B cell (primary cell): Measurements from ENCODE around the gene KRCC1. TPM values are rescaled to one million over a fixed set of nuclear protein-coding genes. Genes with fewer than 3 reads are reported as not detected.

Experiments
- ATAC-seq: fragments of 200-7000 bp; cut with Tn5 transposase; one replicate; pipeline ENCODE4 v1.10.0; 2021; ENCODE audit warnings: low read depth, mild to moderate bottlenecking, moderate number of reproducible peaks, moderate library complexity
- CTCF ChIA-PET: fragments of 350-600 bp; sonication (Branson Sonifier 250); formaldehyde crosslinking; loops from one replicate; lab custom pipeline; 2021; ENCODE audit warnings: antibody characterized with exemption, inconsistent platforms; lab: Charles Lee
- POLR2A ChIA-PET: fragments of 350-600 bp; sonication (Branson Sonifier 250); formaldehyde crosslinking; loops from one replicate; lab custom pipeline; 2021; ENCODE audit warnings: antibody characterized with exemption; lab: Charles Lee
- DNase-seq: peaks from one replicate; pipeline ENCODE4 v3.0.0; 2013
- H2AFZ ChIP-seq: 2 replicates; pipeline ENCODE4 v1.6.1; 2012; ENCODE audit warnings: mild to moderate bottlenecking, low read depth, low read length; ENCODE audit not compliant: insufficient read depth, poor library complexity, severe bottlenecking
- H3K27ac ChIP-seq, 2 donors: 1 replicate in 1 of 2; 2 replicates in 1 of 2; pipeline ENCODE4 v1.5.1; 2012 to 2013; ENCODE audit warnings: low read length in 2 of 2, mild to moderate bottlenecking in 2 of 2, moderate library complexity in 1 of 2
- H3K27me3 ChIP-seq, 4 experiments: fragments of 200-600 bp in 1 of 4; sonication (generic) in 1 of 4; replicated peaks in 1 of 4; 1 replicate in 2 of 4; 2 replicates in 2 of 4; pipeline versions ENCODE4 v1.6.1 to v1.7.0; 2013 to 2016; ENCODE audit warnings: low read length in 3 of 4, mild to moderate bottlenecking in 2 of 4, mixed read lengths in 1 of 4, moderate library complexity in 1 of 4; ENCODE audit not compliant: insufficient read depth in 4 of 4, control insufficient read depth in 3 of 4; ENCODE audit errors: control extremely low read depth in 1 of 4
- H3K36me3 ChIP-seq, 2 experiments: replicated peaks in 1 of 2; 1 replicate in 1 of 2; 2 replicates in 1 of 2; pipeline versions ENCODE4 v1.6.1 to v1.7.1; 2013; ENCODE audit warnings: low read length in 1 of 2; ENCODE audit not compliant: insufficient read depth in 2 of 2, control insufficient read depth in 1 of 2; ENCODE audit errors: control extremely low read depth in 1 of 2, extremely low read depth in 1 of 2
- H3K4me1 ChIP-seq, 2 donors: fragments of 200-600 bp in 1 of 2; sonication (generic) in 1 of 2; 1 replicate in 1 of 2; 2 replicates in 1 of 2; pipeline versions ENCODE4 v1.5.1 to v1.6.1; 2013 to 2017; ENCODE audit warnings: low read length in 2 of 2; ENCODE audit not compliant: control insufficient read depth in 2 of 2, insufficient read depth in 2 of 2
- H3K4me2 ChIP-seq: replicated peaks from 2 replicates; pipeline ENCODE3; 2012; ENCODE audit warnings: mild to moderate bottlenecking, low read depth, low read length; ENCODE audit not compliant: poor library complexity, severe bottlenecking
- H3K4me3 ChIP-seq, 5 experiments: fragments of 200-600 bp in 1 of 5; sonication (generic) in 1 of 5; 1 replicate in 3 of 5; 2 replicates in 2 of 5; pipeline versions ENCODE4 v1.5.1 to v1.7.0; 2011 to 2016; ENCODE audit warnings: low read length in 4 of 5, mild to moderate bottlenecking in 4 of 5, low read depth in 2 of 5, control low read depth in 1 of 5, moderate library complexity in 1 of 5; ENCODE audit not compliant: insufficient read depth in 1 of 5; ENCODE audit errors: control extremely low read depth in 1 of 5, extremely low read depth in 1 of 5
- H3K79me2 ChIP-seq: fragments of 200-600 bp; sonication (generic); one replicate; pipeline ENCODE4 v1.6.0; 2016; ENCODE audit warnings: low read length; ENCODE audit not compliant: control insufficient read depth, insufficient read depth
- H3K9ac ChIP-seq: fragments of 200-600 bp; sonication (generic); 2 replicates; pipeline ENCODE4 v1.6.1; 2017; ENCODE audit warnings: mild to moderate bottlenecking, low read length, moderate library complexity
- H3K9me3 ChIP-seq, 3 donors: one replicate each; pipeline versions ENCODE4 v1.6.1 to v1.7.1; 2013; ENCODE audit warnings: low read length in 2 of 3; ENCODE audit not compliant: control insufficient read depth in 2 of 3, insufficient read depth in 1 of 3; ENCODE audit errors: control extremely low read depth in 1 of 3
- H4K20me1 ChIP-seq: 2 replicates; pipeline ENCODE4 v1.6.0; 2012; ENCODE audit warnings: mild to moderate bottlenecking, low read length; ENCODE audit not compliant: insufficient read depth, control insufficient read depth, poor library complexity, severe bottlenecking
- H3K27ac Mint-ChIP-seq: one replicate; pipeline ENCODE4 v1.8.0; 2021; ENCODE audit warnings: mixed read lengths
- H3K27me3 Mint-ChIP-seq: one replicate; pipeline ENCODE4 v1.8.0; 2021; ENCODE audit warnings: mixed read lengths
- H3K4me1 Mint-ChIP-seq: one replicate; pipeline ENCODE4 v1.8.0; 2021; ENCODE audit warnings: mixed read lengths
- H3K4me3 Mint-ChIP-seq: one replicate; pipeline ENCODE4 v1.8.0; 2021; ENCODE audit warnings: mixed read lengths
- H3K9me3 Mint-ChIP-seq: one replicate; pipeline ENCODE4 v1.8.0; 2022; ENCODE audit warnings: mixed read lengths; ENCODE audit not compliant: insufficient read depth
- EZH2 ChIP-seq: IDR thresholded peaks from 2 replicates; pipeline ENCODE4 v1.6.1; 2012; ENCODE audit warnings: borderline replicate concordance, low read depth, mild to moderate bottlenecking, moderate library complexity, low read length; ENCODE audit not compliant: insufficient read depth, poor library complexity, severe bottlenecking
- WGBS: methylation state at CpG from one replicate; pipeline ENCODE4 v1.1.5; 2013; ENCODE audit warnings: missing lambda C conversion rate; ENCODE audit not compliant: insufficient coverage; 5-methylcytosine and 5-hydroxymethylcytosine counted together
- intact Hi-C: fragments of 100-400 bp; cut with micrococcal nuclease; formaldehyde crosslinking; loops from one replicate; pipeline ENCODE4 v1.10.0; 2022
- polyA plus RNA-seq: library from polyadenylated mRNA; depleted of rRNA; stranded (reverse); fragments of >200 nt; gene quantifications from 2 replicates; pipeline ENCODE4 v1.2.3, GENCODE V29; 2012
- total RNA-seq, 2 donors: library from RNA; stranded (reverse); fragments of 120-200 nt in 1 of 2; gene quantifications; 1 replicate in 1 of 2; 2 replicates in 1 of 2; pipeline versions ENCODE4 v1.2.3 to v1.2.4, GENCODE V29; 2013 to 2022
- TF ChIP-seq, protein P1 (sequence below): fragments of 200-600 bp; IDR thresholded peaks from one replicate; pipeline ENCODE4 v1.8.0; 2022; ENCODE audit warnings: antibody characterized with exemption, mild to moderate bottlenecking

Gene KRCC1
- total and polyA plus RNA-seq, 2 donors (not counting 1 experiment from before 2014, with no cell fraction given): 11.9 to 27.2 TPM

GRCh38 chr2:88097891-88098557, 42.4 kb upstream of the KRCC1 start:
- Mint-ChIP-seq H3K27me3 (peaks cover 19% of the 10 kb centered on the region), H3K4me3 (no peak overlapping the region), H3K27ac (no peak overlapping the region), H3K9me3 (no peaks in the 10 kb centered on the region), H3K4me1 (no peaks in the 10 kb centered on the region)
- Histone ChIP-seq H3K4me3 (no peak overlapping the region), H3K27me3 (no peaks in the 10 kb centered on the region), H3K36me3 (no peaks in the 10 kb centered on the region), H4K20me1 (no peaks in the 10 kb centered on the region), H3K9me3 (no peaks in the 10 kb centered on the region), H3K4me1 (no peaks in the 10 kb centered on the region), H3K27ac (no peak overlapping the region), H3K79me2 (no peaks in the 10 kb centered on the region), H2AFZ (no peak overlapping the region), H3K4me2 (no peak overlapping the region), H3K9ac (no peak overlapping the region)
- WGBS: no CpG with 5 or more reads among the region's 4 CpGs
- TF ChIP-seq EZH2: no peak
- TF ChIP-seq, protein P1, sequence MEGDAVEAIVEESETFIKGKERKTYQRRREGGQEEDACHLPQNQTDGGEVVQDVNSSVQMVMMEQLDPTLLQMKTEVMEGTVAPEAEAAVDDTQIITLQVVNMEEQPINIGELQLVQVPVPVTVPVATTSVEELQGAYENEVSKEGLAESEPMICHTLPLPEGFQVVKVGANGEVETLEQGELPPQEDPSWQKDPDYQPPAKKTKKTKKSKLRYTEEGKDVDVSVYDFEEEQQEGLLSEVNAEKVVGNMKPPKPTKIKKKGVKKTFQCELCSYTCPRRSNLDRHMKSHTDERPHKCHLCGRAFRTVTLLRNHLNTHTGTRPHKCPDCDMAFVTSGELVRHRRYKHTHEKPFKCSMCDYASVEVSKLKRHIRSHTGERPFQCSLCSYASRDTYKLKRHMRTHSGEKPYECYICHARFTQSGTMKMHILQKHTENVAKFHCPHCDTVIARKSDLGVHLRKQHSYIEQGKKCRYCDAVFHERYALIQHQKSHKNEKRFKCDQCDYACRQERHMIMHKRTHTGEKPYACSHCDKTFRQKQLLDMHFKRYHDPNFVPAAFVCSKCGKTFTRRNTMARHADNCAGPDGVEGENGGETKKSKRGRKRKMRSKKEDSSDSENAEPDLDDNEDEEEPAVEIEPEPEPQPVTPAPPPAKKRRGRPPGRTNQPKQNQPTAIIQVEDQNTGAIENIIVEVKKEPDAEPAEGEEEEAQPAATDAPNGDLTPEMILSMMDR: no peak
- ATAC-seq (no peak), DNase-seq (no peak)
- POLR2A ChIA-PET: no interaction called here
- intact Hi-C loops: no loop called here
- CTCF ChIA-PET: interaction anchor here (1.1 kb wide), 1 partner anchor 37 kb away, joined by 3 read pairs; no protein-coding TSS in a partner anchor

DNA sequence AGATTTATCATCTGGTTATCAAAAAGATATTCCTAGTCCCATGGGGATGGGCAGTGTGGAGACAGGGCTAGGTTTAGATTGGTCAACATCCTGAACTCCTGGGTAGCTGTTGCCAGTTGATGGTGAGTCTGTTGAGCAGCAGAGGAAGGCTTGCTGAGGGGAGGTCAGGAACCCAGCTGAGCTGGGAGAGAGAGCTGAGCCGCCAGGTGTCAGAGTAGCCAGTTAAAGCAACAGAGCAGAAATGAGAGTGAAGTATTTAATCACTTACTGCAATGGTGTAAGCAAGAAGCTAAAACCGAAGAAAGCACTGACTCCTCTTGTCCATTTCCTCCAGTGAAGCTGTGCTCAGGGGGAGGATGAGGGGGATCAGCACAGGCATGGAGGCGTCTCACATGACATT, 41.6 kb upstream of the KRCC1 start:
- intact Hi-C loops: no loop called here
- Histone ChIP-seq H3K27ac (no peak overlapping the region), H3K9me3 (no peaks in the 10 kb centered on the region), H3K79me2 (no peaks in the 10 kb centered on the region), H3K4me1 (no peaks in the 10 kb centered on the region), H3K9ac (no peak overlapping the region), H4K20me1 (no peaks in the 10 kb centered on the region), H3K36me3 (no peaks in the 10 kb centered on the region), H3K4me2 (no peak overlapping the region), H3K4me3 (no peak overlapping the region), H3K27me3 (no peaks in the 10 kb centered on the region), H2AFZ (no peak overlapping the region)
- ChIA-PET CTCF (no interaction called here), POLR2A (no interaction called here)
- ATAC-seq (no peak), DNase-seq (no peak)
- Mint-ChIP-seq H3K27ac (no peak overlapping the region), H3K4me1 (no peaks in the 10 kb centered on the region), H3K9me3 (no peaks in the 10 kb centered on the region), H3K4me3 (no peak overlapping the region), H3K27me3 (peaks cover 12% of the 10 kb centered on the region)
- TF ChIP-seq, protein P1: no peak
- no peak for TF ChIP-seq EZH2
- 89% methylated on average over 1 of the region's 3 CpGs for WGBS
